Activated naive CD4-positive, alpha-beta T cell (primary cell): ENCODE data around the gene RPS6KA2.
A peak's percentile ranks its signal among the peaks of the same experiment; 100 is the strongest.
"Not testable (repeated sequence)": the region's sequence is repeated elsewhere in the genome, so short reads cannot be mapped to it uniquely, and the experiment has no call there.

Source experiments
- DNase-seq, 4 experiments: peaks; one replicate each; lab custom pipeline; 2025; lab: John Stamatoyannopoulos, UW

Gene RPS6KA2

GRCh38 chr6:166591961-166592520 lies 35.0 kb downstream of the RPS6KA2 start:
- no peak for DNase-seq

GRCh38 chr6:166591026-166591425 lies 36.0 kb downstream of the RPS6KA2 start:
- no peak for DNase-seq

GRCh38 chr6:166589786-166590574 lies 37.1 kb downstream of the RPS6KA2 start:
- DNase-seq, result no peak

GRCh38 chr6:166589337-166589731 lies 37.7 kb downstream of the RPS6KA2 start:
- DNase-seq, result no peak

- no peak for DNase-seq
Measured at GRCh38 chr6:166588691-166589336, 38.2 kb downstream of the RPS6KA2 start.

GRCh38 chr6:166587631-166588413 lies 39.2 kb downstream of the RPS6KA2 start:
- no peak for DNase-seq

GRCh38 chr6:166586424-166587156 lies 40.5 kb downstream of the RPS6KA2 start, which contains the start of gene RAMACL:
Gene RAMACL, minus strand, starts transcription at chr6:166586678. Its CDS starts 201 bp downstream, at chr6:166586477.
- DNase-seq, result peak in 1 of 4 experiments; percentile 15

GRCh38 chr6:166584853-166585429 lies 42.1 kb downstream of the RPS6KA2 start:
- no peak for DNase-seq

- DNase-seq, result no peak
Measured at GRCh38 chr6:166584155-166584554, 42.9 kb downstream of the RPS6KA2 start.

GRCh38 chr6:166583230-166583965 lies 43.7 kb downstream of the RPS6KA2 start:
- DNase-seq, result no peak

- no peak for DNase-seq
Measured at GRCh38 chr6:166582258-166582657, 44.8 kb downstream of the RPS6KA2 start.

- not testable (repeated sequence) for DNase-seq
Measured at GRCh38 chr6:166581801-166582200, 45.2 kb downstream of the RPS6KA2 start.

GRCh38 chr6:166581091-166581511 lies 46.0 kb downstream of the RPS6KA2 start:
- DNase-seq, result no peak

GRCh38 chr6:166580076-166581050 lies 46.7 kb downstream of the RPS6KA2 start:
- DNase-seq, result no peak

- DNase-seq, result no peak
Measured at GRCh38 chr6:166579237-166579850, 47.7 kb downstream of the RPS6KA2 start.

GRCh38 chr6:166578536-166579236 lies 48.4 kb downstream of the RPS6KA2 start:
- DNase-seq, result no peak

- DNase-seq, result no peak
Measured at GRCh38 chr6:166575205-166575604, 51.8 kb downstream of the RPS6KA2 start.
